ENCODE results near the gene AKR1D1. TPM values are rescaled to one million over a fixed set of nuclear protein-coding genes. Genes with fewer than 3 reads are reported as not detected.

The AKR1D1 gene, protein sequence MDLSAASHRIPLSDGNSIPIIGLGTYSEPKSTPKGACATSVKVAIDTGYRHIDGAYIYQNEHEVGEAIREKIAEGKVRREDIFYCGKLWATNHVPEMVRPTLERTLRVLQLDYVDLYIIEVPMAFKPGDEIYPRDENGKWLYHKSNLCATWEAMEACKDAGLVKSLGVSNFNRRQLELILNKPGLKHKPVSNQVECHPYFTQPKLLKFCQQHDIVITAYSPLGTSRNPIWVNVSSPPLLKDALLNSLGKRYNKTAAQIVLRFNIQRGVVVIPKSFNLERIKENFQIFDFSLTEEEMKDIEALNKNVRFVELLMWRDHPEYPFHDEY
- total RNA-seq (2022; extraction: Qiagen RNA extraction), result 0.03 to 0.09 TPM (median 0.05 TPM) in 3 of 5 replicates, not detected in the others

GRCh38 chr7:138076196-138076595 lies at the start of gene AKR1D1:
Gene AKR1D1 (plus strand): TSS chr7:138076459. CDS start chr7:138076519, 60 bp downstream.

Other genes with a start within 250 kb of the AKR1D1 start
- 0.19 to 0.49 TPM (median 0.23 TPM) in 5 replicates for gene DGKI, start 229.5 kb upstream of the AKR1D1 start, total RNA-seq (2022; extraction: Qiagen RNA extraction)
- 22.9 to 34.7 TPM (median 27.5 TPM) in 5 replicates for gene CREB3L2, start 74.4 kb upstream of the AKR1D1 start, total RNA-seq (2022; extraction: Qiagen RNA extraction)